IMR-90 (cell line): ENCODE measurements around the gene PDE11A. TPM values are rescaled to one million over a fixed set of nuclear protein-coding genes. Genes with fewer than 3 reads are reported as not detected.
A peak's percentile ranks its signal among the peaks of the same experiment; 100 is the strongest.

Experiments
- ATAC-seq: fragments of 200-7000 bp; cut with Tn5 transposase; 2 replicates; pipeline ENCODE4 v1.9.1; 2020; ENCODE audit warnings: low read depth, mild to moderate bottlenecking, moderate library complexity
- BruUV-seq: library from RNA; stranded (reverse); fragments of 400-500 nt; replicated peaks from 2 replicates; lab custom pipeline; 2021; lab: Mats Ljungman, UMichigan
- CTCF ChIA-PET: fragments of 300-600 bp; formaldehyde crosslinking; extraction: SDS; loops from one replicate; lab custom pipeline; 2021; ENCODE audit warnings: antibody characterized with exemption; lab: Yijun Ruan, JAX
- POLR2A ChIA-PET: fragments of 300-600 bp; sonication (Branson Sonifier 250); formaldehyde crosslinking; loops from one replicate; lab custom pipeline; 2022; ENCODE audit warnings: antibody characterized with exemption; ENCODE audit not compliant: unreplicated experiment; lab: Charles Lee
- DNase-seq: peaks from one replicate; pipeline ENCODE4 v3.0.0; 2013
- H2AFZ ChIP-seq: replicated peaks from 2 replicates; pipeline ENCODE3; 2013; ENCODE audit warnings: low read length, mild to moderate bottlenecking; ENCODE audit not compliant: poor library complexity
- H2AK5ac ChIP-seq: 2 replicates; pipeline ENCODE4 v1.6.1; 2013; ENCODE audit warnings: low read depth, low read length, inconsistent platforms
- H2AK9ac ChIP-seq: replicated peaks from 2 replicates; pipeline ENCODE3; 2013; ENCODE audit warnings: mild to moderate bottlenecking, low read depth, low read length, moderate library complexity; ENCODE audit not compliant: poor library complexity
- H2BK120ac ChIP-seq: 2 replicates; pipeline ENCODE4 v1.6.1; 2013; ENCODE audit warnings: low read depth, low read length, inconsistent platforms
- H2BK15ac ChIP-seq: 3 replicates; pipeline ENCODE4 v1.6.1; 2013; ENCODE audit warnings: low read depth, low read length, inconsistent platforms
- H2BK20ac ChIP-seq: 2 replicates; pipeline ENCODE4 v1.6.1; 2013; ENCODE audit warnings: low read depth, mild to moderate bottlenecking, inconsistent platforms, low read length, moderate library complexity
- H2BK5ac ChIP-seq: 2 replicates; pipeline ENCODE4 v1.6.1; 2013; ENCODE audit warnings: mild to moderate bottlenecking, low read depth, low read length, inconsistent platforms; ENCODE audit not compliant: poor library complexity, severe bottlenecking
- H3K14ac ChIP-seq: replicated peaks from 2 replicates; pipeline ENCODE4 v1.6.1; 2013; ENCODE audit warnings: low read depth, low read length, inconsistent platforms
- H3K18ac ChIP-seq: 2 replicates; pipeline ENCODE4 v1.6.1; 2013; ENCODE audit warnings: low read depth, low read length, control low read depth
- H3K23ac ChIP-seq: 2 replicates; pipeline ENCODE4 v1.6.1; 2013; ENCODE audit warnings: low read depth, low read length, inconsistent platforms
- H3K27ac ChIP-seq: 2 replicates; pipeline ENCODE4 v1.5.1; 2013; ENCODE audit warnings: mild to moderate bottlenecking, control low read depth, low read length; ENCODE audit not compliant: insufficient read depth
- H3K27me3 ChIP-seq: 2 replicates; pipeline ENCODE4 v1.6.1; 2013; ENCODE audit warnings: low read length; ENCODE audit not compliant: control insufficient read depth, insufficient read depth
- H3K36me3 ChIP-seq: 2 replicates; pipeline ENCODE4 v1.6.1; 2013; ENCODE audit warnings: low read length, mixed read lengths; ENCODE audit not compliant: control insufficient read depth, insufficient read depth
- H3K4ac ChIP-seq: 2 replicates; pipeline ENCODE4 v1.6.1; 2013; ENCODE audit warnings: low read depth, low read length, inconsistent platforms
- H3K4me1 ChIP-seq: 2 replicates; pipeline ENCODE4 v1.6.1; 2013; ENCODE audit warnings: low read length, mixed read lengths; ENCODE audit not compliant: control insufficient read depth, insufficient read depth
- H3K4me2 ChIP-seq: 2 replicates; pipeline ENCODE4 v1.6.1; 2013; ENCODE audit warnings: low read depth, mild to moderate bottlenecking, control low read depth, low read length, moderate library complexity
- H3K4me3 ChIP-seq: 2 replicates; pipeline ENCODE4 v1.5.1; 2013; ENCODE audit warnings: low read depth, mild to moderate bottlenecking, control low read depth, low read length, moderate library complexity; ENCODE audit not compliant: insufficient read depth
- H3K56ac ChIP-seq: 2 replicates; pipeline ENCODE4 v1.6.1; 2013; ENCODE audit warnings: low read length, inconsistent platforms; ENCODE audit not compliant: insufficient read depth; ENCODE audit errors: extremely low read depth
- H3K79me1 ChIP-seq, 2 experiments: 2 replicates each; pipeline ENCODE4 v1.6.1; 2013; ENCODE audit warnings: low read length in 2 of 2, inconsistent platforms in 1 of 2, low read depth in 1 of 2
- H3K9ac ChIP-seq: 2 replicates; pipeline ENCODE4 v1.6.1; 2013; ENCODE audit warnings: low read depth, low read length, control low read depth
- H3K9me1 ChIP-seq: 2 replicates; pipeline ENCODE4 v1.6.1; 2013; ENCODE audit warnings: low read length, inconsistent platforms; ENCODE audit not compliant: insufficient read depth
- H3K9me3 ChIP-seq: 2 replicates; pipeline ENCODE4 v1.6.1; 2013; ENCODE audit warnings: low read length; ENCODE audit not compliant: control insufficient read depth, insufficient read depth
- H4K20me1 ChIP-seq: 2 replicates; pipeline ENCODE4 v1.6.1; 2013; ENCODE audit warnings: low read length, inconsistent platforms; ENCODE audit not compliant: insufficient read depth
- H4K5ac ChIP-seq: 2 replicates; pipeline ENCODE4 v1.6.1; 2013; ENCODE audit warnings: mild to moderate bottlenecking, low read depth, low read length, control low read depth
- H4K8ac ChIP-seq, 2 experiments: 2 replicates each; pipeline ENCODE4 v1.6.1; 2013; ENCODE audit warnings: low read depth in 2 of 2, low read length in 2 of 2, control low read depth in 1 of 2, inconsistent platforms in 1 of 2
- H4K91ac ChIP-seq: 2 replicates; pipeline ENCODE4 v1.6.1; 2013; ENCODE audit warnings: low read depth, low read length, inconsistent platforms; ENCODE audit not compliant: insufficient read depth
- MAFK ChIP-seq: IDR thresholded peaks from 2 replicates; pipeline ENCODE4 v1.6.1; 2012; ENCODE audit warnings: low read depth, low read length, improper control_type of control experiment
- USF2 ChIP-seq: fragments of 150-350 bp; IDR thresholded peaks from 2 replicates; pipeline ENCODE4 v1.6.1; 2017; ENCODE audit warnings: mild to moderate bottlenecking, antibody characterized with exemption, low read length, low read depth
- WGBS, 2 experiments: methylation state at CpG; one replicate each; pipeline versions ENCODE4 v1.1.5 to v1.1.7; 2013; ENCODE audit warnings: missing lambda C conversion rate in 2 of 2; ENCODE audit not compliant: insufficient read length in 1 of 2; ENCODE audit errors: extremely low coverage in 2 of 2; 5-methylcytosine and 5-hydroxymethylcytosine counted together
- dilution Hi-C: fragments of 300-500 bp; cut with HindIII; formaldehyde crosslinking; loops from one replicate; pipeline ENCODE4 v1.14.3; 2018; ENCODE audit warnings: low sequenced_read_pairs; ENCODE audit not compliant: unreplicated experiment
- in situ Hi-C: fragments of 300-500 bp; cut with MboI; formaldehyde crosslinking; loops from 3 replicates; pipeline ENCODE4 v1.14.3; 2019; ENCODE audit warnings: low sequenced_read_pairs, inconsistent platforms, mixed read lengths
- intact Hi-C: fragments of 100-400 bp; cut with micrococcal nuclease; formaldehyde crosslinking; loops from 2 replicates; pipeline ENCODE4 v1.10.0; 2022
- polyA plus RNA-seq, 3 experiments: library from polyadenylated mRNA; depleted of rRNA; stranded (reverse); fragments of >200 nt; gene quantifications; 2 replicates each; pipeline ENCODE4 v1.2.3, GENCODE V29; 2012; ENCODE audit warnings: low replicate concordance in 1 of 3
- total RNA-seq: library from RNA; depleted of rRNA; stranded (reverse); fragments of >200 nt; gene quantifications from 2 replicates; pipeline ENCODE4 v1.2.3, GENCODE V29; 2012

PDE11A gene
- total and polyA plus RNA-seq, 2 of the 4 experiments (the other 2 are of a cell fraction), result 0.21 to 0.72 TPM

DNA sequence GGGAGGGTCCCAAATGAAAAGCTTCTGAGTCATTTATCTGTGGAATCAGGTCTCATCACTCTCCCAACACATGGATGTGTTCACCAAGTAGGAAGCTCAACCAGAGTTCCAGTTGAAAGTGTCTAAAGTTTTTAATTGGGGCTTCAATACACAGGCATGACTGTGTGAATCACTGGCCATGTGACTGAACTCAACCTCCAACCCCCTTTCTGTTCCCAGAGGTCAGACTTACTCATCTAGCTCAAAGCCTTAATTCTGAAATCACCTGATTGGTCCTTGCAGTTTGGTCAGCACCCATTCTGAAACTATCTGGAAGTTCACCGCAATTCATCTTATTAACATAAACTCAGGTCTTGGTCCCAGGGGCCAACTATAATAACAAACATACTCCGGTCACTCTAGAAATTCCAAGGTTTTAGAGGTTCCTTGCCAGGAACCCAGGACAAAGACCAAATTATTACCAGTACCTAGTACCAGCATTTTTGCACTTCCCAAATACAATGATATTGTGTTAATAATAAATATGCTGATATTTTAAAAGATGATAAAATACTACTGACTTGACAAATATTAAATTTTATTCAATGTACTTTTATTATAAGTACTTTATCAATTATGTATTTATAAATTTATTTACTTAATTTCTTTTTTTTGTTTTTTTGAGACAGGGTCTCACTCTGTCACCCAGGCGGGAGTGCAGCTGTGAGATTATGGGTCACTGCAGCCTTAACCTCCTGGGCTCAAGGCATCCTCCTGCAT, 28.9 kb upstream of the PDE11A start:
- Histone ChIP-seq H3K27ac (no peak overlapping the region), H3K23ac (no peak overlapping the region), H3K4me2 (no peak overlapping the region), H3K18ac (no peak overlapping the region), H4K8ac (no peak overlapping the region), H2AK5ac (no peak overlapping the region), H3K9me3 (no peaks in the 10 kb centered on the region), H2AK9ac (no peak overlapping the region), H3K4me1 (no peaks in the 10 kb centered on the region), H2AFZ (no peak overlapping the region), H3K56ac (no peak overlapping the region), H3K9me1 (no peaks in the 10 kb centered on the region), H4K20me1 (no peaks in the 10 kb centered on the region), H3K14ac (no peak overlapping the region), H3K4me3 (no peak overlapping the region), H2BK20ac (no peak overlapping the region), H2BK15ac (no peak overlapping the region), H4K91ac (no peak overlapping the region), H3K9ac (no peak overlapping the region), H3K79me1 (no peaks in the 10 kb centered on the region), H3K4ac (no peak overlapping the region), H2BK120ac (no peak overlapping the region), H4K5ac (no peak overlapping the region), H3K36me3 (no peaks in the 10 kb centered on the region), H2BK5ac (no peak overlapping the region), H3K27me3 (no peaks in the 10 kb centered on the region)
- no TSS peak for BruUV-seq
- in situ Hi-C loops, result no loop called here
- ChIA-PET CTCF (interaction anchor here (0.8 to 1.6 kb wide), 4 partner anchors 11 to 313 kb away, joined by 3 to 4 read pairs (median 3); no protein-coding TSS in a partner anchor), POLR2A (no interaction called here)
- WGBS, 2 experiments, result 80% methylated on average over 1 of the region's 3 CpGs; no CpG with 5 or more reads in 1 of the 2 experiments
- dilution Hi-C loops, result no loop called here
- intact Hi-C loops, result no loop called here
- peak; percentile 1 for DNase-seq
- TF ChIP-seq MAFK (no peak), USF2 (0 out of 2 replicates have a peak, but pooled peaks have one; percentile 36)
- ATAC-seq, result no peak
